SK-N-SH (cell line): ENCODE results near the gene CYP26A1. TPM values are rescaled to one million over a fixed set of nuclear protein-coding genes. Genes with fewer than 3 reads are reported as not detected.

Experiments
- CTCF ChIA-PET: fragments of 300-600, 350-600 bp; formaldehyde crosslinking; extraction: SDS; loops from one replicate; lab custom pipeline; 2021; lab: Yijun Ruan, JAX
- POLR2A ChIA-PET: fragments of 350-600 bp; sonication (Branson Sonifier 250); formaldehyde crosslinking; extraction: SDS; loops from one replicate; lab custom pipeline; 2020; ENCODE audit warnings: antibody characterized with exemption, inconsistent platforms; lab: Yijun Ruan, JAX
- DNase-seq: peaks from one replicate; pipeline ENCODE4 v3.0.0; 2012
- H2AFZ ChIP-seq: fragments of 200-600 bp; sonication (generic); 2 replicates; pipeline ENCODE4 v1.8.1; 2016; ENCODE audit warnings: antibody characterized with exemption, mild to moderate bottlenecking, low read depth
- H3F3A ChIP-seq: fragments of 200-600 bp; sonication (generic); replicated peaks from 2 replicates; pipeline ENCODE3; 2016; ENCODE audit warnings: antibody characterized with exemption, mild to moderate bottlenecking; ENCODE audit not compliant: insufficient read depth
- H3K27ac ChIP-seq, 2 experiments: fragments of 200-500 bp in 1 of 2; fragments of 200-600 bp in 1 of 2; sonication (Bioruptor generic) in 1 of 2; sonication (generic), shearing (Covaris generic) in 1 of 2; 2 replicates each; pipeline versions ENCODE4 v1.5.1 to v1.6.1; 2014 to 2016; ENCODE audit warnings: low read depth in 2 of 2, inconsistent platforms in 1 of 2, low read length in 1 of 2, mild to moderate bottlenecking in 1 of 2, mixed read lengths in 1 of 2
- H3K27me3 ChIP-seq: fragments of 200-600 bp; sonication (generic), shearing (Covaris generic); 2 replicates; pipeline ENCODE4 v1.6.1; 2016; ENCODE audit warnings: mixed run types; ENCODE audit not compliant: insufficient read depth
- H3K36me3 ChIP-seq, 2 experiments: fragments of 200-500 bp in 1 of 2; fragments of 200-600 bp in 1 of 2; sonication (Bioruptor generic) in 1 of 2; sonication (generic) in 1 of 2; replicated peaks in 1 of 2; 2 replicates each; pipeline versions ENCODE3 to v1.5.1; 2014 to 2016; ENCODE audit warnings: low read length in 1 of 2, mild to moderate bottlenecking in 1 of 2; ENCODE audit not compliant: insufficient read depth in 2 of 2, control insufficient read depth in 1 of 2
- H3K4me1 ChIP-seq, 2 experiments: fragments of 200-500 bp in 1 of 2; fragments of 200-600 bp in 1 of 2; sonication (Bioruptor generic) in 1 of 2; sonication (generic), shearing (Covaris generic) in 1 of 2; 2 replicates each; pipeline versions ENCODE4 v1.5.1 to v1.6.1; 2014 to 2016; ENCODE audit warnings: low read depth in 1 of 2, low read length in 1 of 2, mixed run types in 1 of 2; ENCODE audit not compliant: insufficient read depth in 2 of 2, control insufficient read depth in 1 of 2
- H3K4me2 ChIP-seq: fragments of 200-600 bp; sonication (generic), shearing (Covaris generic); 2 replicates; pipeline ENCODE4 v1.6.1; 2017; ENCODE audit warnings: mixed run types
- H3K4me3 ChIP-seq, 2 experiments: fragments of 200-500 bp in 1 of 2; fragments of 200-600 bp in 1 of 2; sonication (Bioruptor generic) in 1 of 2; sonication (generic), shearing (Covaris generic) in 1 of 2; 2 replicates each; pipeline versions ENCODE4 v1.5.1 to v1.8.1; 2014 to 2016; ENCODE audit warnings: low read depth in 2 of 2, inconsistent platforms in 1 of 2, low read length in 1 of 2, mild to moderate bottlenecking in 1 of 2, mixed read lengths in 1 of 2, moderate library complexity in 1 of 2
- H3K79me2 ChIP-seq: fragments of 200-600 bp; sonication (generic); 2 replicates; pipeline ENCODE4 v1.8.1; 2017; ENCODE audit warnings: mild to moderate bottlenecking; ENCODE audit not compliant: insufficient read depth
- H3K9ac ChIP-seq: fragments of 200-600 bp; sonication (generic); 2 replicates; pipeline ENCODE4 v1.6.1; 2017; ENCODE audit warnings: mixed run types
- H3K9me2 ChIP-seq: fragments of 200-600 bp; sonication (generic); 2 replicates; pipeline ENCODE4 v1.6.1; 2017; ENCODE audit warnings: mixed run types
- H3K9me3 ChIP-seq: fragments of 200-600 bp; sonication (generic); 2 replicates; pipeline ENCODE4 v1.6.1; 2017; ENCODE audit warnings: mixed run types, mild to moderate bottlenecking, moderate library complexity
- H4K20me1 ChIP-seq: fragments of 200-600 bp; sonication (generic); 2 replicates; pipeline ENCODE4 v1.6.1; 2017; ENCODE audit warnings: mild to moderate bottlenecking, mixed run types; ENCODE audit not compliant: insufficient read depth
- CHD2 ChIP-seq: fragments of 150-350 bp; IDR thresholded peaks from 2 replicates; pipeline ENCODE4 v1.6.1; 2018; ENCODE audit warnings: low read length; ENCODE audit not compliant: partially characterized antibody
- ELF1 ChIP-seq: IDR thresholded peaks from 2 replicates; pipeline ENCODE4 v1.4.0; 2012
- FOXM1 ChIP-seq: IDR thresholded peaks from 2 replicates; pipeline ENCODE4 v1.4.0; 2012; ENCODE audit warnings: low read depth, mild to moderate bottlenecking
- JUND ChIP-seq: IDR thresholded peaks from 2 replicates; pipeline ENCODE4 v1.4.0; 2012
- NFIC ChIP-seq: IDR thresholded peaks from 2 replicates; pipeline ENCODE4 v1.4.0; 2012; ENCODE audit warnings: borderline replicate concordance
- NRF1 ChIP-seq: IDR thresholded peaks from 2 replicates; pipeline ENCODE4 v1.6.1; 2012; ENCODE audit warnings: low read depth, mild to moderate bottlenecking, low read length
- RXRA ChIP-seq: IDR thresholded peaks from 2 replicates; pipeline ENCODE4 v1.4.0; 2012; ENCODE audit warnings: low read depth, mild to moderate bottlenecking, borderline replicate concordance
- TAF1 ChIP-seq: IDR thresholded peaks from 2 replicates; pipeline ENCODE4 v1.6.1; 2012; ENCODE audit warnings: low read depth, mild to moderate bottlenecking, low read length, moderate library complexity, borderline replicate concordance
- TCF12 ChIP-seq: IDR thresholded peaks from 2 replicates; pipeline ENCODE4 v1.4.0; 2012
- YY1 ChIP-seq: IDR thresholded peaks from 2 replicates; pipeline ENCODE4 v1.4.0; 2012; ENCODE audit warnings: low read depth, mild to moderate bottlenecking
- WGBS: methylation state at CpG from one replicate; pipeline ENCODE4 v1.1.6; 2017; ENCODE audit warnings: low lambda C conversion rate; 5-methylcytosine and 5-hydroxymethylcytosine counted together
- polyA plus RNA-seq, 3 experiments: library from polyadenylated mRNA; depleted of rRNA; stranded (reverse); fragments of >200 nt; gene quantifications; 2 replicates each; pipeline ENCODE4 v1.2.3, GENCODE V29; 2012
- TF ChIP-seq, protein P1 (sequence below): IDR thresholded peaks from 2 replicates; pipeline ENCODE4 v1.4.0; 2012; ENCODE audit warnings: low read depth, borderline replicate concordance

CYP26A1 gene
- polyA plus RNA-seq, 1 of the 3 experiments (the other 2 are of a cell fraction) = not detected

DNA sequence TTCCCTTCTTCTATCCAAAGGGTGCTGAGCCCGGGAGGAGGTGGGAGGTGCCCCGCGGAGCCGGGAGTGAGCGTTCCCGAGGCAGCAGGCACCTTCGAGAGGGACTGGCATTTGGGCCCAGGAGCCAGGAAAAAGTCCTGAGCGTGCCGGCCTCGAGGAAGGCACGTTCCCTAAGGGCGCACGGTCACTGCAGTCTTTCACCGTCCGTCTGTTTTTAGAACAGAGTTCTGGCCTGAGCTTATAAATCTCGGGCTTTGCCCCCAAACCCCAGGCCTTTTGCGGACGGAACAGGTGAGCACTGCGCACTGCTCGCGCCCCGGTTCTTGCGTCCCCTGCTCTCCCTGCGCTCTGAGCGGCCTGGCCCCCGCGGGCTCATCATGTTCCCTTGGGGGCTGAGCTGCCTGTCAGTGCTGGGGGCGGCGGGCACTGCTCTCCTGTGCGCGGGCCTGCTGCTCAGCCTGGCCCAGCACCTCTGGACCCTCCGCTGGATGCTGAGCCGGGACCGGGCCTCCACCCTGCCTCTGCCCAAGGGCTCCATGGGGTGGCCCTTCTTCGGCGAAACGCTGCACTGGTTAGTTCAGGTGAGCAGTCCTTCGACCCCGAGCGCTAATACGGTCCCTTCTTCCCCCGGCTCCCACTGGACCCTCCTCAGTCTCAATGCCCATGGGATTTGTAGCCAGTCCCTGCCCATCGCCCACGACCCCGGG, 12.7 kb upstream of the CYP26A1 start:
- H3K4me2 ChIP-seq = no peak overlapping the region
- peaks cover 10% of the 10 kb centered on the region for H3K27me3 ChIP-seq
- H3K27ac ChIP-seq = no peak overlapping the region

DNA sequence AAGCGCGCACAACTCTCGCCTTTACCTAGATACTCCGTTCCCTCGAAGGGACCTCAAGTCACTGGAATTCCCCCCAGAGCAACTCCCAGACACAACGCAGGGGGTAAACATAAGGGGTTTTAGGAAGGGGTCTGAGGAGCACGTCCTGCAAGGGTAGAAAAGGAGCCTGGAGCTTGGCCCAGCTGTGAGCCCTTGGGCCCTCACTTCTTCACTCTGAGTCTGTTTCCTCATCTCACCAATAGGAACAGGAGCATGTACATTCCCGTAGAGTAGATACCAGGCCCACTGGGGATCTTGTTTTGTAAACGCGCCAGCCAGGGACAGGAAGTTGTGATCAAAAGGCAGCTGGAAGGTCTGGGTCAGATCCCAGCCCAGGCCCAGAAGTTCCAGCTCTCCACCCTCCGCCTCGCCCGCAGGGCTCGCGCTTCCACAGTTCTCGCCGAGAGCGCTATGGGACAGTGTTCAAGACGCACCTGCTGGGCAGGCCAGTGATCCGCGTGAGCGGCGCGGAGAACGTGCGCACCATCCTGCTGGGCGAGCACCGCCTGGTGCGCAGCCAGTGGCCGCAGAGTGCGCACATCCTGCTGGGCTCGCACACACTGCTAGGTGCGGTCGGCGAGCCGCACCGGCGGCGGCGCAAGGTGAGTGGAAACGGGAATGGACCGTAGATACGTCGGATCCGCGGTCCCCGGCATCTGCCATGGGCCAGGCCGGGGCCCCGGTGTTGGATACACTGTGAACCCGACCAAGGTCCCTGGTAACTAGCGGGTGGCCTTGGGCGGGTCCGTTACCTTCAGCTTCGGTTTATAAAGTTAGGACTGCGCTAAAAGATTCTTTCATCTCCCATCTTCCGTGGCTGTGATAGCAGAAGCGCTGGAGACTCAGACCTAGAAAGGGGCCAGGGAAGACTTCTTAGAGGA, 11.8 kb upstream of the CYP26A1 start:
- Histone ChIP-seq H3K9me3 (no peaks in the 10 kb centered on the region), H3F3A (no peaks in the 10 kb centered on the region), H3K27ac (no peak overlapping the region)
- POLR2A ChIA-PET = no interaction called here
- 96% methylated on average over 22 of the region's 57 CpGs for WGBS
- TF ChIP-seq ELF1 = no peak
- TF ChIP-seq CHD2 = no peak
- no peak for TF ChIP-seq NRF1
- TF ChIP-seq YY1 = no peak
- no peak for TF ChIP-seq TCF12
- TF ChIP-seq, all 33 proteins: peak for 0
- H3K4me3 ChIP-seq = no peak overlapping the region
- peaks cover 0 to 6% of the 10 kb centered on the region in 2 experiments; a peak in 1 of 4 replicates for H3K4me1 ChIP-seq
- H2AFZ ChIP-seq = no peak overlapping the region
- H3K9me2 ChIP-seq = no peaks in the 10 kb centered on the region
- no peaks in the 10 kb centered on the region for H4K20me1 ChIP-seq
- no peak overlapping the region for H3K9ac ChIP-seq
- no peak overlapping the region for H3K4me2 ChIP-seq
- DNase-seq = peak; percentile 15
- CTCF ChIA-PET = interaction anchor here (0.6 to 8.4 kb wide), 3 partner anchors 16 to 291 kb away, joined by 3 to 69 read pairs (median 3); no protein-coding TSS in a partner anchor
- H3K36me3 ChIP-seq = no peaks in the 10 kb centered on the region
- no peaks in the 10 kb centered on the region for H3K79me2 ChIP-seq
- H3K27me3 ChIP-seq = peaks cover 18% of the 10 kb centered on the region

More for the DNA sequence above, 12.7 kb upstream of the CYP26A1 start:
- Histone ChIP-seq H3K9me3 (no peaks in the 10 kb centered on the region), H3K9ac (no peak overlapping the region), H4K20me1 (no peaks in the 10 kb centered on the region), H3K9me2 (no peaks in the 10 kb centered on the region), H3F3A (no peaks in the 10 kb centered on the region), H3K36me3 (no peaks in the 10 kb centered on the region), H3K4me1 (peaks cover 0 to 5% of the 10 kb centered on the region in 2 experiments; a peak in 1 of 4 replicates), H3K4me3 (no peak overlapping the region), H3K79me2 (no peaks in the 10 kb centered on the region), H2AFZ (no peak overlapping the region)
- ChIA-PET POLR2A (no interaction called here), CTCF (interaction anchor here (1.3 to 8.4 kb wide), 2 partner anchors 17 to 55 kb away, joined by 3 to 69 read pairs; no protein-coding TSS in a partner anchor)
- DNase-seq = peak; percentile 16
- 89% methylated on average over 33 of the region's 45 CpGs for WGBS
- TF ChIP-seq JUND (no peak), TAF1 (no peak), RXRA (no peak), NFIC (no peak), NRF1 (no peak), FOXM1 (no peak)
- TF ChIP-seq, protein P1, sequence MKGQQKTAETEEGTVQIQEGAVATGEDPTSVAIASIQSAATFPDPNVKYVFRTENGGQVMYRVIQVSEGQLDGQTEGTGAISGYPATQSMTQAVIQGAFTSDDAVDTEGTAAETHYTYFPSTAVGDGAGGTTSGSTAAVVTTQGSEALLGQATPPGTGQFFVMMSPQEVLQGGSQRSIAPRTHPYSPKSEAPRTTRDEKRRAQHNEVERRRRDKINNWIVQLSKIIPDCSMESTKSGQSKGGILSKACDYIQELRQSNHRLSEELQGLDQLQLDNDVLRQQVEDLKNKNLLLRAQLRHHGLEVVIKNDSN = no peak
